PFSK-1 (cell line): Measurements from ENCODE around the gene STK40.

Experiments
- FOXP2 ChIP-seq: optimal IDR thresholded peaks from 2 replicates; pipeline ENCODE3; 2011; ENCODE audit warnings: borderline replicate concordance, control low read depth, inconsistent platforms; ENCODE audit not compliant: insufficient read depth; ENCODE audit errors: extremely low read length, extremely low read depth
- POLR2AphosphoS5 ChIP-seq: IDR thresholded peaks from 2 replicates; pipeline ENCODE4 v1.6.1; 2012; ENCODE audit warnings: low read depth, mild to moderate bottlenecking, control low read depth, low read length, moderate library complexity
- REST ChIP-seq, 2 experiments: IDR thresholded peaks; 2 replicates each; pipeline versions ENCODE4 v1.6.1 to v1.8.0; 2011 to 2012; ENCODE audit warnings: low read depth in 2 of 2, low read length in 2 of 2, control low read depth in 1 of 2, inconsistent platforms in 1 of 2, mild to moderate bottlenecking in 1 of 2, moderate library complexity in 1 of 2; ENCODE audit not compliant: insufficient read depth in 1 of 2
- SIN3A ChIP-seq: IDR thresholded peaks from 2 replicates; pipeline ENCODE4 v1.6.1; 2012; ENCODE audit warnings: mild to moderate bottlenecking, low read length, moderate library complexity, borderline replicate concordance; ENCODE audit not compliant: insufficient read depth
- TAF1 ChIP-seq: IDR thresholded peaks from 2 replicates; pipeline ENCODE4 v1.6.1; 2012; ENCODE audit warnings: low read length, control low read depth, borderline replicate concordance; ENCODE audit not compliant: insufficient read depth

The STK40 gene

GRCh38 chr1:36415661-36416326, 30.1 kb upstream of the STK40 start:
- TF ChIP-seq TAF1 (no peak), SIN3A (no peak), FOXP2 (no peak), REST (IDR thresholded peaks at IDR 0.05; ENCODE audit: insufficient read depth in 1 of 2, low read depth in 2 of 2, low read length in 2 of 2) (no peak), POLR2AphosphoS5 (no peak)

GRCh38 chr1:36414384-36414783, 28.7 kb upstream of the STK40 start:
- no peak for TF ChIP-seq REST (IDR thresholded peaks at IDR 0.05; ENCODE audit: insufficient read depth in 1 of 2, low read depth in 2 of 2, low read length in 2 of 2)
- no peak for TF ChIP-seq FOXP2
- TF ChIP-seq TAF1 = no peak
- TF ChIP-seq SIN3A = no peak
- no peak for TF ChIP-seq POLR2AphosphoS5

- TF ChIP-seq REST (IDR thresholded peaks at IDR 0.05; ENCODE audit: insufficient read depth in 1 of 2, low read depth in 2 of 2, low read length in 2 of 2) = no peak
- TF ChIP-seq FOXP2 = no peak
- no peak for TF ChIP-seq SIN3A
- no peak for TF ChIP-seq TAF1
- no peak for TF ChIP-seq POLR2AphosphoS5
Measured at GRCh38 chr1:36411674-36412648, 26.2 kb upstream of the STK40 start.

GRCh38 chr1:36408479-36408878, 22.8 kb upstream of the STK40 start:
- no peak for TF ChIP-seq TAF1
- no peak for TF ChIP-seq FOXP2
- TF ChIP-seq POLR2AphosphoS5 = no peak
- peak in 1 of 2 experiments; percentile 23; a peak in 1 of 4 replicates for TF ChIP-seq REST (IDR thresholded peaks at IDR 0.05; ENCODE audit: insufficient read depth in 1 of 2, low read depth in 2 of 2, low read length in 2 of 2)
- TF ChIP-seq SIN3A = 0 out of 2 replicates have a peak, but pooled peaks have one; percentile 26
